Mesodermal cell (in vitro differentiated cells): ENCODE results near the gene ISG20.

Experiments
- H3K27ac ChIP-seq: 2 replicates; pipeline ENCODE4 v1.7.0; 2013; ENCODE audit warnings: mild to moderate bottlenecking, low read depth, low read length, moderate library complexity; ENCODE audit not compliant: severe bottlenecking
- H3K36me3 ChIP-seq: 2 replicates; pipeline ENCODE4 v1.7.1; 2013; ENCODE audit warnings: mild to moderate bottlenecking, low read length, moderate library complexity; ENCODE audit not compliant: control insufficient read depth, insufficient read depth
- H3K4me1 ChIP-seq: one replicate; pipeline ENCODE4 v1.7.1; 2013; ENCODE audit warnings: mild to moderate bottlenecking, low read length; ENCODE audit not compliant: insufficient read depth, control insufficient read depth, poor library complexity, severe bottlenecking
- H3K4me3 ChIP-seq: 2 replicates; pipeline ENCODE4 v1.7.0; 2013; ENCODE audit warnings: low read length, control low read depth, mild to moderate bottlenecking; ENCODE audit not compliant: insufficient read depth, poor library complexity, severe bottlenecking; ENCODE audit errors: extremely low read depth
- H3K9me3 ChIP-seq: 2 replicates; pipeline ENCODE4 v1.7.1; 2013; ENCODE audit warnings: mild to moderate bottlenecking, low read length, moderate library complexity; ENCODE audit not compliant: control insufficient read depth
- WGBS, 2 experiments: methylation state at CpG; one replicate each; pipeline ENCODE4 v1.1.5; 2013; ENCODE audit warnings: missing lambda C conversion rate in 2 of 2; ENCODE audit not compliant: insufficient coverage in 2 of 2; 5-methylcytosine and 5-hydroxymethylcytosine counted together

ISG20 gene

DNA sequence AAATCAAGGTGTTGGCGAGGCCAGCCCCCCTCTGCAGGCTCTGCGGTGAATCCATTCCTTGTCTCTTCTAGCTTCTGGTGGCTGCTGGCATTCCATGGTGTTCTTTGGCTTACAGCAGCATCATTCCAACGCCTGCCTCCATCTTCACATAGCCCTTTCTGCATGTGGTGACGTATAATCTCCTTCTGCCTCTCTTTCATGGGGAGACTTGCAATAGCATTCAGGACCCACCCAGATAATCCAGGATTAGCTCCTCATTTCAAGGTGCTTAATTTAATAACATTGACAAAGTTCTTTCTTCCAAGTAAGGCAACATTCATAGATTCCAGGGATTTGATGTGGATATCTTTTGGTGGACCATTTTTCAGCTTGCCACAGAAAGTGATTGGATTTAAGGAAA lies 35.8 kb downstream of the ISG20 start:
- no peaks in the 10 kb centered on the region for H3K9me3 ChIP-seq
- no peaks in the 10 kb centered on the region for H3K4me1 ChIP-seq

DNA sequence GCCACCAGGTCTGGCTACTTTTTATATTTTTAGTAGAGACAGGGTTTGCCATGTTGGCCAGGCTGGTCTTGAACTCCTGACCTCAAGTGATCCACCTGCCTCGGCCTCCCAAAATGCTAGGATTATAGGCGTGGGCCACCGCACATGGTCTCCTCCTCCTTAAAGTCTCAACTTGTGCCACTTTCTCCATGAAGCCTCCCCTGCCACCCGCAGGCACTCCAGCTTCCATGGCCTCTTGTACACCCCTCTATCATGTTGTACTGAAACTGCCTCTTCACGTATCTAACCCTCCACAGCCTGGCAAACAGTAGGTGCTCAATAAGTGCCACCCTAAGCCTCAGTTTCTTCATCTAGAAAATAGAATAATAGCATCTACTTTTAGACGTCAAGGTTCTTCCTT lies 39.9 kb downstream of the ISG20 start:
- WGBS, 2 experiments: 83 to 95% methylated on average over 2 to 5 of the region's 6 CpGs

More for the DNA sequence above, 35.8 kb downstream of the ISG20 start:
- Histone ChIP-seq H3K27ac (no peak overlapping the region), H3K4me3 (no peak overlapping the region), H3K36me3 (no peaks in the 10 kb centered on the region)
- 73 to 75% methylated on average over 4 of the region's 4 CpGs for WGBS, 2 experiments

DNA sequence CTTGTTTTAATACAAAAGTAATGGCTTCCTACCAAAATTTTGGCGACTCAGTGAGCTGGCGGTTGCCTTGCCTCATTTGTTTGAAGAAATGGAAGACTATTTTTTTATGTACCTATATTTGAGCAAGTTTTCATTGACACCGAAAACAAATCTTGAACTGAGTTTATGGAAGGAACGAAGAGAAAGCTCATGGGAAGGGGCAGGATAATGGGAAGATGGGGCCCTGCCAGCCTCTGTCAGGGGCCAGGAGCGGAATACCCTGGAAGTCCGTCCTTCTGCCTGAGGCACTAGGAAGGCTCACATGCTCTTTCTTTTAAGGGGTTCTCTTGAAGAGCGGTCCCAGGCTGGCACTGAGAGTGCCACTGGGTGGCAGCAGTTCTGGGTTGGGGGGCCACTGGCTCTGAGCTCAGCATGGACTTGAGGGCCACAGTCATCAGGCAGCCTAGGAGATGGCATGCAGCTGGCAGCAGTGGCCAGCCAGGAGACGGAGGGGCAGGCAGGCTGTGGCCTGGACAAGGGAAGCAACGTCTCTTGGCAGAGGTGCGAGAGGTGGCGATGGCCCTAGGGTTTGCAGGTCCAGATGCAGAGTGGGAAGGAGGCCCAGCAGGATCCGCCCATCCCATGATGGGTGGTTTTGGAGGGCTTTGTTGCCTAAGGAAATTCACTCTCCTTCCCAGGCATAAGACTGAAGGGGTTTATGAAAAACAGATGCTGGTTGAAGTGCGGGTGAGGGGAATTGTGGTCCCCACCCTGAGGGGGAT lies 41.6 kb downstream of the ISG20 start:
- Histone ChIP-seq H3K4me3 (no peak overlapping the region), H3K36me3 (no peaks in the 10 kb centered on the region), H3K4me1 (no peaks in the 10 kb centered on the region), H3K27ac (no peak overlapping the region), H3K9me3 (no peaks in the 10 kb centered on the region)
- WGBS, 2 experiments: 85 to 91% methylated on average over 7 to 8 of the region's 13 CpGs

More for the DNA sequence above, 39.9 kb downstream of the ISG20 start:
- H3K27ac ChIP-seq: no peak overlapping the region
- no peaks in the 10 kb centered on the region for H3K4me1 ChIP-seq
- H3K4me3 ChIP-seq: no peak overlapping the region
- H3K36me3 ChIP-seq: no peaks in the 10 kb centered on the region
- H3K9me3 ChIP-seq: no peaks in the 10 kb centered on the region

DNA sequence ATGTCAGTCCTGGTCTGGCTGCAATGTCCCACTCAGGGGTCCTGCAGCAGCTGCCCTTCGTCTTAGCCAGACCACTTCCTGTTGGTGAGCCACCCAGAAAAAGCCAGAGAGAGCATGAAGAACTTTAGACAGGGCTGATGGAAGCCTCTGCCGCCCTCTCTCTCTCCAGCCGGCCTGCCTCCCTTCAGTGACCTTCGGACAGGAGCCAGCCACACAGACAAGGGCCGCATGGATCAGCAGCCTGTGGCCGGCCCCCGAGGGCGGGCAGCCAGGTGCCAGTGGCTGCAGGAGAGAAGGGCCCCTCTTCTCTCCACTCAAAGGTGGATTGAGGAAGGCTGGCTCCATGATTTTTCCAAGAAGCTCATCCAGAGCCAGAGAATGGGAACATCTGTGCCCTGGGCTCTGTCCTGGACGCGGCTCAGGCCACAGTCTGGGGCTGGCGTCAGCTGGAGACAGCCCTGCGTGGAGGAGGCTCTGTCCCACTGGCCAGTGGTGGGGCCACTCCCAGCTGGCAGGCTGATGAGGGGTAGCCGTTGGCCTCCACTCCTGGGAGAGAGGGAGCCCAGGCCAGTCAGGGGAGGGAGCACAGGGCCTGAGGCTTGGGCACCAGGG lies 42.9 kb downstream of the ISG20 start:
- Histone ChIP-seq H3K27ac (no peak overlapping the region), H3K4me3 (no peak overlapping the region), H3K9me3 (no peaks in the 10 kb centered on the region), H3K36me3 (no peaks in the 10 kb centered on the region), H3K4me1 (no peaks in the 10 kb centered on the region)
- WGBS, 2 experiments: 78 to 80% methylated on average over 10 to 12 of the region's 13 CpGs

DNA sequence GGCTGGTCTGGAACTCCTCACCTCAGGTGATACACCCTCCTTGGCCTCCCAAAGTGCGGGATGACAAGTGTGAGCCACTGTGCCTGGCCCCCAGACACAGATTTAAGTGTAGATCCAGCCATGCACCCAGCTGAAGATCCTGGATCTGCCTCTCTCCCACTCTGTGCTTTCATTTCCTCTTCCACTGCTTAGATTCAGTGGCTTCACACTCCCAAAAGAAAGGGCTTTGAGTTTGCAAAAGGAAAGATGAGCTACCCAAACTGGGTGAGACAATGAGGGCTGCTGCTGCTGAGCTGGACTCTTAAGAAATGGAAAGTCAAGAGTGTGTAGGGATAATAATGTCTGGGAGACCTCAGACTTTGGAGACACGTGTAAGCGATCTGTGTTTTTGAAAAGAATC lies 45.5 kb downstream of the ISG20 start:
- no peaks in the 10 kb centered on the region for H3K4me1 ChIP-seq
- WGBS, 2 experiments: 0% methylated on average over 1 of the region's 3 CpGs
- H3K4me3 ChIP-seq: no peak overlapping the region

DNA sequence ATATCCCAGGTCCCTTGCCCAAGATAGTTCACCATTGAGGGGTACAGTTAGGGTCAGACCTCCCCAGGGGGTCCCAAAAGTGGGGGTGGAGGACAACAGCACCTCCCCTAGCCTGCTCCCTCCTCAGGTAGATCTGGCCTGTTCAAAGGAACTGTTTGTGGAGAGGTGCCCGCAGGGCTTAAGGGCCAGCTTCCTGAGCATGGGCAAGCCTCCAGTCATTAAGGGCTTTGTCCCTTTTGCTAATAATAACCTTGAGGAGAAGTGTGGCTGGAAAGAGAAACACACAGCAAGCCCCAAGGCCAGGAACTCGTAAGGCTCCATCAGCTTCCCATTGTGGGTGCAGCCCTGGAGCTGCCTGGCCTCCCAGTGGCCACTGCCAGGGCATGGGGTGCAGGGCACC lies 47.4 kb downstream of the ISG20 start:
- Histone ChIP-seq H3K36me3 (no peaks in the 10 kb centered on the region), H3K4me1 (no peaks in the 10 kb centered on the region), H3K27ac (no peak overlapping the region), H3K4me3 (no peak overlapping the region), H3K9me3 (peaks cover 9% of the 10 kb centered on the region)
- WGBS, 2 experiments: 80 to 92% methylated on average over 1 of the region's 2 CpGs

More for the DNA sequence above, 45.5 kb downstream of the ISG20 start:
- Histone ChIP-seq H3K9me3 (peaks cover 9% of the 10 kb centered on the region), H3K27ac (no peak overlapping the region), H3K36me3 (no peaks in the 10 kb centered on the region)

DNA sequence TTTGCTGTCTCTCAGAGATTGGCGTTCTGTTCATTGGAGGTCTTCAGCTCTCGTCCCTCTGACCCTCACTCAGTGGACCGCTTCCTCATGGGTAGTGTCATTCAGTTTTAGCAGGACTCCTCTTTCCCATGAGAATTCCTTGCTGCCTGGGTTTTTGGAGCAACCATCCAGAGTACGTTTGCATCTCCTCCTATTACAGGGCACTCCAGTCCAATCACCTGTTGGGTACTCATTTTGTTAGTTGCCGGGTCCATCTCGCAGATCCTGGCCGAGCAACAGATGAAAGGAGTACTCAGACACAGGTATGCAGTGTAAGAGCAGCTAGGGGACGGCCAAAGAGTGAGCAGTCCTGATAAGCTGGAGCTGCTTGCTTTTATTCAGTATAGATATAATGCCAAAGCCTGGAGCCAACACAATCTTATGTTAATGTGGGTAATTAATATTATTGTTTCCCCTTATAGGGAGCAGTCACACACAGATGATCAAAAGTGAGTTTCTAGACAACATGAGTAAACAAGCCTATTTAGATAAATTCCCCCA lies 49.6 kb downstream of the ISG20 start:
- Histone ChIP-seq H3K36me3 (no peaks in the 10 kb centered on the region), H3K27ac (no peak overlapping the region)
- WGBS, 2 experiments: 75 to 76% methylated on average over 6 to 7 of the region's 8 CpGs

DNA sequence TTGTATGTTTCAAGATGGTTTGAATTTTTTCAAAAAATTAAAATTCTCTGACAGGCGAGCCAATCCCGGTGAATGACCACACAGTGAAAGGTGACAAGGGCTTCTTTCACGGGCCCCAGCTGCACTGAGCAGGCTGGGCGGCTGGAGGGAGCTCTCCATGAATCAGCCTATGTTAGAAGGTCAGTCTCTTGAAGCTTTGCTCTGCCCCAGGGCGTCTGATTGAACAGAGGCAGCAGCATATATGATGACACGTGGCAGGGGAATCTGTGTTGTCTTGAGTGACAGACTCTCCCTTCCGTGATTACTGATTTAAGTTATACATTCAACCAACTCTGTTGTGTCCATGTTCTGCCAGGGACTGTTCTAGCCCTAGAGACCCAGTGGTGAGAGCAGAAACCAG lies 51.5 kb downstream of the ISG20 start:
- Histone ChIP-seq H3K36me3 (no peaks in the 10 kb centered on the region), H3K4me3 (no peak overlapping the region), H3K27ac (no peak overlapping the region), H3K9me3 (peaks cover 9% of the 10 kb centered on the region), H3K4me1 (no peaks in the 10 kb centered on the region)
- 77 to 82% methylated on average over 6 to 7 of the region's 7 CpGs for WGBS, 2 experiments

More for the DNA sequence above, 49.6 kb downstream of the ISG20 start:
- Histone ChIP-seq H3K4me3 (no peak overlapping the region), H3K9me3 (peaks cover 9% of the 10 kb centered on the region), H3K4me1 (no peaks in the 10 kb centered on the region)

DNA sequence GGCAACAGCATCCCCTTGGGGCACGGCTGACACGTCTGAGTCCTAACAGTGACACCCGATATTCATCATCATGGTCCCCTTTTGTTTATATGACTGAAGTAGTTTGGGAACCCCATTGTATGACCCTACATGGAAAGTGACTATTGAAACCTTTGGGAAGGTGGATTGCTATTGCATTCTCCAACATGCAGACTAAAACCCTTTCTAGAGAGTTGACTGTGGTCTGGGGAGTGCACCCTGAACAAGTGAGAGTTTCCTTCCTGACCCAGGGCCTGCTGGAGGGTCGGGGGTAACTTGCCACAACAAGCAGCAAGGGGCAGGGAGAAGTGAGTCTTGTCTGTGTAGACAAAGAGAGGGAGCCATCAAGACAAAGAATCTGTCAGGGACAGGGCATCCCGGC lies 54.4 kb downstream of the ISG20 start:
- Histone ChIP-seq H3K27ac (no peak overlapping the region), H3K4me1 (no peaks in the 10 kb centered on the region), H3K4me3 (no peak overlapping the region), H3K36me3 (no peaks in the 10 kb centered on the region), H3K9me3 (peaks cover 7% of the 10 kb centered on the region)
- WGBS, 2 experiments: 79 to 82% methylated on average over 4 to 5 of the region's 5 CpGs

DNA sequence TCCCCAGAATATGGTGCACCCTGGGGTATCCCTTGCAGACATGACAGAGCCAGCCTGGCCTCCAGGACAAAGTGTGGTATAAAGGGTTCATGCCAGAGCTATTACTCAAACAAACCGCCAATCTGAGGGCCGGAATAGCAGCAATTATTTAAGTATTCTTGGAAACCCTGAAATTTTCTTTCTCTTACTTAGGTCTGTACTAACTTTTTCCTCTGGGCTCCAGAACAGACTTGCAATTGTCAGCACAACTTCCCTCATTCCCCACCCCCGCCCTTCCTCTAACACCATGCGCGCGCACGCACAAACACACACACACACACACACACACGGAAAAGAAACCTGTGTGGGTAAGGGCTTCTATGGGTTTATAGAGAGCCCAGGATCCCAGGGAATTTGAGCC lies 56.3 kb downstream of the ISG20 start:
- 86 to 100% methylated on average over 2 of the region's 8 CpGs for WGBS, 2 experiments
- no peaks in the 10 kb centered on the region for H3K36me3 ChIP-seq
- H3K4me1 ChIP-seq: no peaks in the 10 kb centered on the region
- H3K27ac ChIP-seq: no peak overlapping the region
- no peak overlapping the region for H3K4me3 ChIP-seq
- H3K9me3 ChIP-seq: no peaks in the 10 kb centered on the region
